IMR-90 (cell line): Measurements from ENCODE around the gene TMF1.

Source experiments
- CEBPB ChIP-seq: IDR thresholded peaks from 2 replicates; pipeline ENCODE4 v1.6.1; 2012; ENCODE audit warnings: low read depth, low read length, improper control_type of control experiment
- CTCF ChIP-seq: conservative IDR thresholded peaks from 2 replicates; pipeline ENCODE4 v1.5.1; 2012; ENCODE audit warnings: mild to moderate bottlenecking, low read depth, low read length, improper control_type of control experiment
- ELK1 ChIP-seq: fragments of 150-350 bp; IDR thresholded peaks from 2 replicates; pipeline ENCODE4 v1.6.1; 2016; ENCODE audit warnings: low read depth, mild to moderate bottlenecking, low read length, moderate library complexity, borderline replicate concordance
- MAFK ChIP-seq: IDR thresholded peaks from 2 replicates; pipeline ENCODE4 v1.6.1; 2012; ENCODE audit warnings: low read depth, low read length, improper control_type of control experiment
- MXI1 ChIP-seq: IDR thresholded peaks from 2 replicates; pipeline ENCODE4 v1.6.1; 2012; ENCODE audit warnings: low read depth, mild to moderate bottlenecking, low read length, moderate library complexity, borderline replicate concordance
- POLR2A ChIP-seq: IDR thresholded peaks from 2 replicates; pipeline ENCODE4 v1.6.1; 2012; ENCODE audit warnings: mild to moderate bottlenecking, low read depth, low read length
- RAD21 ChIP-seq: IDR thresholded peaks from 2 replicates; pipeline ENCODE4 v1.6.1; 2012; ENCODE audit warnings: low read length, improper control_type of control experiment
- RCOR1 ChIP-seq: IDR thresholded peaks from 2 replicates; pipeline ENCODE4 v1.6.1; 2012; ENCODE audit warnings: mild to moderate bottlenecking, low read length, improper control_type of control experiment; ENCODE audit not compliant: insufficient replicate concordance
- SMC3 ChIP-seq: fragments of 150-350 bp; IDR thresholded peaks from 2 replicates; pipeline ENCODE4 v1.6.1; 2016; ENCODE audit warnings: low read depth, mild to moderate bottlenecking, antibody characterized with exemption, low read length, moderate library complexity
- USF2 ChIP-seq: fragments of 150-350 bp; IDR thresholded peaks from 2 replicates; pipeline ENCODE4 v1.6.1; 2017; ENCODE audit warnings: mild to moderate bottlenecking, antibody characterized with exemption, low read length, low read depth

- TF ChIP-seq CTCF (no peak), USF2 (no peak), SMC3 (no peak), POLR2A (no peak), MAFK (no peak), MXI1 (no peak), RAD21 (no peak), CEBPB (no peak), RCOR1 (no peak), ELK1 (no peak)
Observed at GRCh38 chr3:69005071-69005790, 46.9 kb downstream of the TMF1 start.
